EL (cell line): ENCODE data around the gene ZCCHC9.
"Not testable (repeated sequence)": the region's sequence is repeated elsewhere in the genome, so short reads cannot be mapped to it uniquely, and the experiment has no call there.

Experiments used
- DNase-seq: peaks from one replicate; pipeline ENCODE4 v3.0.0-alpha.2; 2016

The ZCCHC9 gene

DNA sequence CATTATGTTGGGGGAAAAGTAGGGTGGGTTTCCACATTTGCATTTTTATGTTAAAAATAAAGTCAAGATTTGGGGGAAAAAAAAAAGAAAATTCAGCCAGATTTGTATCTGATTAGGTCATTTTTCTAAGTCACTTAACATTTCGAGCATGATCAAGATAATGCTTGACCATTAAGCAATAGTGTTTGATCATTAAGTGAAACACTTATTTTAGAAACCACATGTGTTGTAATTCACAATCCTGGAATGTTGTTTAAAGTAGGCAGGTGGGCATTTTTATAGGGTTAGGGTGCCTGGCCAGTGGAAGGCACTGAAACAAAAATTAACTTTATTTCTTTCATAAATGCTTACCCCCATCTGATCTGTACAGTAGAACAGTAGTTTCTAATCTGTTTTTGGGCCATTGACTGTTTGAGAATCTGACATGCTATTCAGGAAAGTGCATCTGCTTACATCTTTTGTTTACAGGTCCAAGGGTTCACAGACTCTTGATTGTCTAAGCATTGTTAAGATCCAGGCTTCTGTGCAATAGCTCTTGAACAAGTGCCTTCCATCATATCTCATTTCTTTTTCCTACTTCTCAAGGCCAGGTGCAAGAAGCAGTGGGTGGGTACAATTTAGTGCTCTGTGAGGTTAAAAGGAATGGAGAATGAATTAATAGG is 9.1 kb downstream of the ZCCHC9 start:
- no peak for DNase-seq

DNA sequence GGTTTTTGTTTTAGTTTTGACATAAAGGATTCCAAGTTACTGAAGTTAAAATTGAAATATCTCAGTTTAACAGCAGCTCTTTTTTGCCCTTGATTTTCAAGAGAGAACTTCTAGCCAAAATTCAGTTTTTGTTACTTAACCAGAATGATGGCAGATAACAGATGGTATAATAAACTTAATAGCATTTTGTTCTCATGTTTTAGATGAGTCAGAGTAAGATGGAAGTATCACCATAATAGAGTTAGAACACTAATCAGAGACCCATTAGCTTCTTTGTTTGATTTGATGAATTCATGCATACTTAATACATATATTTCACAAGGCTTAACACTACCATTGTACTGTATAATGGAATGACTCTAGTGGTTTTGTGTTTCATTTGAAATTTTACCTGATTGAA is 11.9 kb downstream of the ZCCHC9 start:
- DNase-seq: no peak

GRCh38 chr5:81313686-81314085 is 12.3 kb downstream of the ZCCHC9 start:
- DNase-seq: no peak

GRCh38 chr5:81314581-81314980 is 13.2 kb downstream of the ZCCHC9 start:
- peak; percentile 7 for DNase-seq

DNA sequence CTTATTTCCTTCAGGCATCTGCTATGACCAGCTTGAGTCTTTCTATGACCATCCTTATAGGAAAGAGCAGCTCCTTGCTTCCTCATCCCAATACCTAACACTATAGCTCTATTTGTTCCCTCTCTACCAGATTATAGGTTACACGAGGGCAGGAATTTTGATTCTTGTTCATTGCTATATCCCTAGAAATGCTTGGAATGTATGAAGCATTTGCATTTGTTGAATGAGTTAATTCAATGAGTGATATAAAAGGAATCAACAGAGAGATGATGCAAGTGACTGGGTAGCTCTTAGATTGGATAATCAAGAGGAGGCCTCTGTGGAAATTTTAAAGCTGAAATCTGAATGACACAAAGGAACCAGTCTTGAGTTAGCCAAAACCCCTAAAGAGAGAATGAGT is 13.9 kb downstream of the ZCCHC9 start:
- peak; percentile 79 for DNase-seq

GRCh38 chr5:81315830-81316229 is 14.4 kb downstream of the ZCCHC9 start:
- no peak for DNase-seq

- no peak for DNase-seq
Observed at GRCh38 chr5:81316571-81316970, 15.2 kb downstream of the ZCCHC9 start.

DNA sequence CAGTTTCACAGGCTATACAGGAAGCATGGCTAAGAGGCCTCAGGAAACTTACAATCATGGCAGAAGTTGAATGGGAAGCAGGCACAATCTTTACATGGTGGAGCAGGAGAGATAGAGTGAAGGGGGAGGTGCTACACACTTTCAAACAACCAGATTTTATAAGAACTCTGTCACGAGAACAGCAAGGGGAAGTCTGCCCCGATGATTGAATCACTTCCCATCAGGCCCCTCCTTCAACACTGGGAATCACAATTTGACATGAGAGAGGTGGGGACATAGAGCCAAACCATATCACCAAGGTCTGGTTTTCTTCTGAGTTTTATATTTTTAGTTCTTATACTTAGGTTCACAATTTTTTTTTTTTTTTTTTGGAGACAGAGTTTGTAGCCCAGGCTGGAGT is 16.1 kb downstream of the ZCCHC9 start:
- no peak for DNase-seq

DNA sequence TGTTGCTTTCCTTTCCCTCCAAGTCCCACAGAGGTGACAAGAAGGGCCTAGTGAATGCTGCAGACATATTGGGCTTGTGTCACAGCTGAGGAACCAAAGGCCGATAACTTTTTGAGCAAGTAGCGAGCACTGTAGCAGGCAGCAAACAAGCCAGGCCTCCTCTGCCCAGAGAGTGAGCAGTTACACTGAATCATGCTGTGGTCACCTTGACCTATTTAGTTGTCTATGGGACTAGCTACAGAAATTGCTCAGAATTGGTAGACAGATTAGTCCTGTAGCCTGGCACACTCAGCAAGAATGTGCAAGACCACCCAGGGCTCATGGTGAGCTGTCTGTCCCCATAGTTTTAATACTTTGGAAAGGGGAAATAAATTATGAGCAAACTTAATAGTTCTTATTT is 25.2 kb downstream of the ZCCHC9 start:
- DNase-seq: no peak

- no peak for DNase-seq
Observed at GRCh38 chr5:81334304-81335061, 33.1 kb downstream of the ZCCHC9 start.

- no peak for DNase-seq
Observed at GRCh38 chr5:81335946-81336345, 34.6 kb downstream of the ZCCHC9 start.

- no peak for DNase-seq
Observed at GRCh38 chr5:81336556-81336955, 35.2 kb downstream of the ZCCHC9 start.

GRCh38 chr5:81337803-81338202 is 36.4 kb downstream of the ZCCHC9 start:
- DNase-seq: no peak

- DNase-seq: not testable (repeated sequence)
Observed at GRCh38 chr5:81338213-81338612, 36.8 kb downstream of the ZCCHC9 start.

- no peak for DNase-seq
Observed at GRCh38 chr5:81344736-81345135, 43.3 kb downstream of the ZCCHC9 start.

GRCh38 chr5:81345411-81346003 is 44.1 kb downstream of the ZCCHC9 start:
- DNase-seq: no peak

DNA sequence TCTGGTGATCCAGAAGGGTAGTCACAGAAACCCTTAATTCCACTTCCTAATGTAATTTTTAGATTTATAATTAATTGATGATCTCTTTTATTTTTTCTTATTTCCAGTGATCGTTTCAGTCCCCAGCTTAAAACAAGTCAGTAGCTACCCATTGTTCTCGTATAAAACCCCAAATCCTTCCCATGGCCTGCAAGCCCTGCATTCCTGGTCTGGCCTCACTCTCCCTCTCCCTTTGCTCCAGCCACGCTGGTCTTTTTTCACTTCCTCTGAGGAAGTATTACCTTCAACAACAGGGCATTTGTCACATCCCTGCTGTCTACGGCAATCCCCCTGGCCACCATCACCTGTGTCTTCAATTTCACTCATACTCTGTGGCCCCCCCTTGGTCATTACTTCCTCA is 47.8 kb downstream of the ZCCHC9 start:
- no peak for DNase-seq

- DNase-seq: no peak
Observed at GRCh38 chr5:81350507-81350906, 49.1 kb downstream of the ZCCHC9 start.

GRCh38 chr5:81353189-81353588 is 51.8 kb downstream of the ZCCHC9 start:
- no peak for DNase-seq

DNA sequence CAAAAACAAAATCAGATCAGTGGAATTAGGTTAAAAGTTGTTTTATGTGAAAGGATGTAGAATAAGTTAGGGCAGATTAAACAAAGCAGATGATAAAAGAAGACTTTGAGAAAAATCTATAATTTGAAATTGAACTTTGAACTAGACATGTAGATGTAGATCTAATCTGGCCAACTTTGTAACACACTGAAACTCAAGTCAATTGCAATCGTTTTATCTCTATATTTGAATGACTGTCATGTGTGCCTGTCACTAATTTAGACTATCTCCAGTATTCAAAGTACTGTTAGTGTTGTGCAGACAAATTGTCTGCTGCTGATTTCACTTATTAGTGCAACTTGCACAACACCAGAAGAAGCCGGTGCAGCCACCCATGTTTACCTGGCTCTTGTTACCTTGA is 52.7 kb downstream of the ZCCHC9 start:
- no peak for DNase-seq

- DNase-seq: no peak
Observed at GRCh38 chr5:81355291-81356251, 54.2 kb downstream of the ZCCHC9 start.

DNA sequence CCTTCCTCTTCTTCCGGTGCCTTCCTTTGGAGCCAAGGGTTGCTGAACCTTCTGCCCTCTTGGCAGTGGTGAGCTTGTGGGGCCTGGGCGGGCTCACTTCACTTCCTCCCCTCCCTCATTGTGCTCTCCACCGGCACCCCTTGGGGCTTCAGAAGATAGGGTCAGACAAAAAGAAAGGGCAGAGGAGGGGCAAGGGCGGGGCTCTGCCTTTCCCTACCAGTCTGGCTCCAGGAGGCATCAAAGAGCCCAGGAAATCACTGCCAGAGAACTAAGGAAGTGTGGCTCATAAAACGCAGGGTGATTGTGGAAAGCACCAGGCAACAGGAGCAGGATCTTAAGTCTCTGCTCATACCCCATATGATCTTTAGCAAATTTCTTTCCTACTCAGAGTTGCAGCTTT is 57.7 kb downstream of the ZCCHC9 start:
- DNase-seq: no peak

GRCh38 chr5:81359881-81360280 is 58.5 kb downstream of the ZCCHC9 start:
- no peak for DNase-seq
